NCI-H1930 (cell line): ENCODE measurements around the gene CCDC50.
A peak's percentile ranks its signal among the peaks of the same experiment; 100 is the strongest.

ENCODE experiments used
- DNase-seq, 2 experiments: peaks; one replicate each; lab custom pipeline; 2025; lab: John Stamatoyannopoulos, UW

CCDC50 gene

GRCh38 chr3:191328962-191329653 lies at the start of gene CCDC50:
Gene CCDC50, plus strand, starts transcription at chr3:191329394. Its CDS starts 281 bp downstream, at chr3:191329675.
- peak; percentile 41 to 42 for DNase-seq

GRCh38 chr3:191280111-191280510 lies 49.1 kb upstream of the CCDC50 start:
- DNase-seq, result no peak

GRCh38 chr3:191280882-191281281 lies 48.3 kb upstream of the CCDC50 start:
- DNase-seq, result no peak

- DNase-seq, result no peak
Observed at GRCh38 chr3:191282251-191283185, 46.7 kb upstream of the CCDC50 start.

GRCh38 chr3:191283400-191283799 lies 45.8 kb upstream of the CCDC50 start:
- no peak for DNase-seq

GRCh38 chr3:191290311-191291025 lies 38.7 kb upstream of the CCDC50 start:
- DNase-seq, result no peak

- DNase-seq, result no peak
Observed at GRCh38 chr3:191292243-191293015, 36.8 kb upstream of the CCDC50 start.

GRCh38 chr3:191294291-191294690 lies 34.9 kb upstream of the CCDC50 start:
- DNase-seq, result no peak

GRCh38 chr3:191296041-191296541 lies 33.1 kb upstream of the CCDC50 start:
- no peak for DNase-seq

GRCh38 chr3:191298846-191299245 lies 30.3 kb upstream of the CCDC50 start:
- DNase-seq, result no peak

GRCh38 chr3:191300422-191300821 lies 28.8 kb upstream of the CCDC50 start:
- no peak for DNase-seq

GRCh38 chr3:191301017-191301416 lies 28.2 kb upstream of the CCDC50 start:
- no peak for DNase-seq

GRCh38 chr3:191301782-191302411 lies 27.3 kb upstream of the CCDC50 start:
- no peak for DNase-seq

GRCh38 chr3:191302451-191302850 lies 26.7 kb upstream of the CCDC50 start:
- no peak for DNase-seq

- no peak for DNase-seq
Observed at GRCh38 chr3:191303596-191303995, 25.6 kb upstream of the CCDC50 start.

- DNase-seq, result no peak
Observed at GRCh38 chr3:191306428-191306827, 22.8 kb upstream of the CCDC50 start.

GRCh38 chr3:191307341-191307740 lies 21.9 kb upstream of the CCDC50 start:
- no peak for DNase-seq

GRCh38 chr3:191313296-191313695 lies 15.9 kb upstream of the CCDC50 start:
- DNase-seq, result no peak

- no peak for DNase-seq
Observed at GRCh38 chr3:191314109-191314728, 15.0 kb upstream of the CCDC50 start.

GRCh38 chr3:191316876-191317603 lies 12.2 kb upstream of the CCDC50 start:
- DNase-seq, result no peak
